Measurements from ENCODE around the gene SYT10. TPM values are rescaled to one million over a fixed set of nuclear protein-coding genes. Genes with fewer than 3 reads are reported as not detected.

The SYT10 gene
- total RNA-seq, 1 experiment from 2014 or later, result 0.70 TPM

DNA sequence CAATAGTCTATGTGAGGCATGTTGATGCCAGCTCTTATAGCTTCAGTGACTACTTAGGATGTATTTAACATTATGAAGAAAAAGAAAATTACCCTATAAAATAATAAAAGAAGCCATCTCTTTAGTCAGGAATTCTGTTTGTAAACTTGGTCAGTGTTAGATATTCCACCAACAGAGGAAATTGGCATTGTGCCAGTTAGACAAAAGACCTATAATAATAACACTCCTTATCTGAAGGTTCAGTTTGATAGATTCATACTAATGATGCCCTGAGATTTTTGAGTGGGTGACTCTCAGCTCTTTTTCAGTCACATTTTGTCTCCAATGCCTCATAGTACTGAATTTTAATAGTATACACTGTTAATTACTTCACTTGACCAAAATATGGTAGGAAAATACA, 6.6 kb downstream of the SYT10 start:
- peaks cover 19% of the 10 kb centered on the region for H3K27me3 Mint-ChIP-seq (ENCODE audit: low read depth)

More for the DNA sequence above, 6.6 kb downstream of the SYT10 start:
- peaks cover 7% of the 10 kb centered on the region; the same call in 1 of the 2 replicates for H3K27me3 ChIP-seq (ENCODE audit: insufficient read depth, low read length)
- no peak for DNase-seq
- no peak overlapping the region for H3T11ph ChIP-seq (ENCODE audit: low read length)
- H2BK5ac ChIP-seq (ENCODE audit: insufficient read length, low read length), result no peak overlapping the region
- H2BK20ac ChIP-seq (ENCODE audit: low read depth, low read length, poor library complexity, severe bottlenecking), result no peak overlapping the region
- H3K79me1 ChIP-seq (ENCODE audit: insufficient read depth, low read depth, low read length, poor library complexity, severe bottlenecking), result no peaks in the 10 kb centered on the region
- no peak overlapping the region for H2AFZ ChIP-seq (ENCODE audit: low read length)
- no peak overlapping the region for H3K9ac ChIP-seq (ENCODE audit: extremely low read depth, insufficient read length, low read length)
- no peaks in the 10 kb centered on the region for H3K9me3 Mint-ChIP-seq
- H2BK15ac ChIP-seq (ENCODE audit: low read depth, low read length), result no peak overlapping the region
- no peaks in the 10 kb centered on the region for H3K23me2 ChIP-seq (ENCODE audit: insufficient read length, low read depth, low read length, poor library complexity, severe bottlenecking)
- no peaks in the 10 kb centered on the region for H3K36me3 Mint-ChIP-seq (ENCODE audit: insufficient read depth in 1 of 3, low read depth in 3 of 3)
- H3K14ac ChIP-seq (ENCODE audit: insufficient read depth, low read length), result no peak overlapping the region
- H4K91ac ChIP-seq (ENCODE audit: insufficient read length, low read depth, low read length), result no peak overlapping the region
- no peaks in the 10 kb centered on the region for H3K79me2 ChIP-seq (ENCODE audit: insufficient read depth, low read length)
- H4K20me1 ChIP-seq (ENCODE audit: control insufficient read depth, insufficient read depth, insufficient read length), result no peaks in the 10 kb centered on the region
- H3K4me1 Mint-ChIP-seq, result peaks cover 0 to 1% of the 10 kb centered on the region in 2 experiments; a peak in 3 of 4 replicates
- H3K27ac ChIP-seq (ENCODE audit: insufficient read length, low read depth, low read length), result no peak overlapping the region
- H3K27ac Mint-ChIP-seq, result no peak overlapping the region
- no peak overlapping the region for H3K4me2 ChIP-seq (ENCODE audit: insufficient read depth, insufficient read length, low read length)
- no peak overlapping the region for H3K4me3 Mint-ChIP-seq
- H4K8ac ChIP-seq (replicated peaks; ENCODE audit: insufficient read length, low read depth, low read length), result no peak overlapping the region
- H3K4ac ChIP-seq (ENCODE audit: low read depth, low read length), result no peak overlapping the region
- H3K56ac ChIP-seq (ENCODE audit: insufficient read length, low read depth, low read length), result no peak overlapping the region
- H3K9me3 ChIP-seq (ENCODE audit: control insufficient read depth, low read depth, low read length), result no peaks in the 10 kb centered on the region
- no peaks in the 10 kb centered on the region for H3K4me1 ChIP-seq (ENCODE audit: insufficient read depth, low read length)
- no peak overlapping the region for H3K18ac ChIP-seq (ENCODE audit: insufficient read length, low read depth, low read length)
- no peak overlapping the region for H2BK12ac ChIP-seq (ENCODE audit: insufficient read length, low read depth, low read length)
- no peak overlapping the region for H2BK120ac ChIP-seq (ENCODE audit: low read depth, low read length, poor library complexity, severe bottlenecking)
- H4K5ac ChIP-seq (ENCODE audit: insufficient read length, low read depth, low read length), result no peak overlapping the region
- H3K23ac ChIP-seq (ENCODE audit: insufficient read length, low read depth, low read length), result no peak overlapping the region
- no peak overlapping the region for H2AK5ac ChIP-seq (ENCODE audit: insufficient read length, low read length)
- TF ChIP-seq, protein P1, sequence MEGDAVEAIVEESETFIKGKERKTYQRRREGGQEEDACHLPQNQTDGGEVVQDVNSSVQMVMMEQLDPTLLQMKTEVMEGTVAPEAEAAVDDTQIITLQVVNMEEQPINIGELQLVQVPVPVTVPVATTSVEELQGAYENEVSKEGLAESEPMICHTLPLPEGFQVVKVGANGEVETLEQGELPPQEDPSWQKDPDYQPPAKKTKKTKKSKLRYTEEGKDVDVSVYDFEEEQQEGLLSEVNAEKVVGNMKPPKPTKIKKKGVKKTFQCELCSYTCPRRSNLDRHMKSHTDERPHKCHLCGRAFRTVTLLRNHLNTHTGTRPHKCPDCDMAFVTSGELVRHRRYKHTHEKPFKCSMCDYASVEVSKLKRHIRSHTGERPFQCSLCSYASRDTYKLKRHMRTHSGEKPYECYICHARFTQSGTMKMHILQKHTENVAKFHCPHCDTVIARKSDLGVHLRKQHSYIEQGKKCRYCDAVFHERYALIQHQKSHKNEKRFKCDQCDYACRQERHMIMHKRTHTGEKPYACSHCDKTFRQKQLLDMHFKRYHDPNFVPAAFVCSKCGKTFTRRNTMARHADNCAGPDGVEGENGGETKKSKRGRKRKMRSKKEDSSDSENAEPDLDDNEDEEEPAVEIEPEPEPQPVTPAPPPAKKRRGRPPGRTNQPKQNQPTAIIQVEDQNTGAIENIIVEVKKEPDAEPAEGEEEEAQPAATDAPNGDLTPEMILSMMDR (conservative IDR thresholded peaks at IDR 0.05), result no peak
